ENCODE data around the gene TBC1D22A. TPM values are rescaled to one million over a fixed set of nuclear protein-coding genes. Genes with fewer than 3 reads are reported as not detected.

TBC1D22A gene
- total RNA-seq, 1 experiment from 2014 or later: 20.9 TPM

DNA sequence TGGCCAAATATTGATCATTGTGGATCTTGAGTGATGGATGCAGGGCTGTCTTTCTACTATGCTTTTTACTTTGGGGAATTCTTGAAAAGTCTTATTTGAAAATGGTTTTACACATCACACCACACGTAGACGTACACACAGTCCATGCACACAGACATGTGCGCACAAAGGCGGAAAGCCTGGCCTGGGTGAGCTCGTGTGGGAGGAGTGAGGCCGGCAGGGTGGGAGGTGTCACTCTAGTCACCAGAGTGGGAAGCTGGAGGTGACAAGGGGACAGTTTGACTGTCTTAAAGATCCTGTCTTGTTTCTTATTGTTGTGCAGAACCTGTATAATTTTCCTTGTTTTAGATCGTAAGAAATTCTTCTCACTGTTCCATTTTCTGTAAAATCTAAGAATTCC lies 326.9 kb downstream of the TBC1D22A start:
- Histone ChIP-seq H3K79me2 (ENCODE audit: insufficient read depth, low read length) (no peaks in the 10 kb centered on the region), H3K9me3 (ENCODE audit: control insufficient read depth in 1 of 2, insufficient read depth in 1 of 2, low read depth in 1 of 2, low read length in 2 of 2) (peaks cover 4 to 6% of the 10 kb centered on the region in 2 experiments; a peak in 2 of 4 replicates), H3K4me3 (replicated peaks in 1 of 2; ENCODE audit: low read depth in 1 of 2, low read length in 2 of 2) (no peak overlapping the region), H3K27me3 (ENCODE audit: insufficient read depth, low read length) (no peaks in the 10 kb centered on the region), H3K9ac (ENCODE audit: low read length) (no peak overlapping the region), H3K4me2 (ENCODE audit: low read length) (no peak overlapping the region), H3K4me1 (ENCODE audit: control insufficient read depth in 1 of 2, insufficient read depth in 2 of 2, low read length in 2 of 2) (peaks cover 0 to 2% of the 10 kb centered on the region in 2 experiments; a peak in 1 of 4 replicates), H3K36me3 (ENCODE audit: control insufficient read depth in 1 of 2, insufficient read depth in 2 of 2, low read length in 2 of 2) (no peaks in the 10 kb centered on the region), H3K27ac (ENCODE audit: low read depth, low read length) (no peak overlapping the region), H3K9me2 (ENCODE audit: insufficient read depth) (no peaks in the 10 kb centered on the region), H4K20me1 (ENCODE audit: insufficient read depth) (no peaks in the 10 kb centered on the region), H2AFZ (ENCODE audit: low read depth, low read length, poor library complexity, severe bottlenecking) (no peak overlapping the region)
- ATAC-seq (no peak), DNase-seq (ENCODE audit: low read depth, low spot score) (no peak)
- TF ChIP-seq, protein P1, sequence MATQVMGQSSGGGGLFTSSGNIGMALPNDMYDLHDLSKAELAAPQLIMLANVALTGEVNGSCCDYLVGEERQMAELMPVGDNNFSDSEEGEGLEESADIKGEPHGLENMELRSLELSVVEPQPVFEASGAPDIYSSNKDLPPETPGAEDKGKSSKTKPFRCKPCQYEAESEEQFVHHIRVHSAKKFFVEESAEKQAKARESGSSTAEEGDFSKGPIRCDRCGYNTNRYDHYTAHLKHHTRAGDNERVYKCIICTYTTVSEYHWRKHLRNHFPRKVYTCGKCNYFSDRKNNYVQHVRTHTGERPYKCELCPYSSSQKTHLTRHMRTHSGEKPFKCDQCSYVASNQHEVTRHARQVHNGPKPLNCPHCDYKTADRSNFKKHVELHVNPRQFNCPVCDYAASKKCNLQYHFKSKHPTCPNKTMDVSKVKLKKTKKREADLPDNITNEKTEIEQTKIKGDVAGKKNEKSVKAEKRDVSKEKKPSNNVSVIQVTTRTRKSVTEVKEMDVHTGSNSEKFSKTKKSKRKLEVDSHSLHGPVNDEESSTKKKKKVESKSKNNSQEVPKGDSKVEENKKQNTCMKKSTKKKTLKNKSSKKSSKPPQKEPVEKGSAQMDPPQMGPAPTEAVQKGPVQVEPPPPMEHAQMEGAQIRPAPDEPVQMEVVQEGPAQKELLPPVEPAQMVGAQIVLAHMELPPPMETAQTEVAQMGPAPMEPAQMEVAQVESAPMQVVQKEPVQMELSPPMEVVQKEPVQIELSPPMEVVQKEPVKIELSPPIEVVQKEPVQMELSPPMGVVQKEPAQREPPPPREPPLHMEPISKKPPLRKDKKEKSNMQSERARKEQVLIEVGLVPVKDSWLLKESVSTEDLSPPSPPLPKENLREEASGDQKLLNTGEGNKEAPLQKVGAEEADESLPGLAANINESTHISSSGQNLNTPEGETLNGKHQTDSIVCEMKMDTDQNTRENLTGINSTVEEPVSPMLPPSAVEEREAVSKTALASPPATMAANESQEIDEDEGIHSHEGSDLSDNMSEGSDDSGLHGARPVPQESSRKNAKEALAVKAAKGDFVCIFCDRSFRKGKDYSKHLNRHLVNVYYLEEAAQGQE (IDR thresholded peaks at IDR 0.05; ENCODE audit: low read depth): no peak
- TF ChIP-seq RAD21 (IDR thresholded peaks at IDR 0.05; ENCODE audit: low read depth) (no peak), POLR2AphosphoS5 (IDR thresholded peaks at IDR 0.05; ENCODE audit: low read depth, low read length) (no peak), CBX3 (IDR thresholded peaks at IDR 0.05; ENCODE audit: low read depth) (no peak), CEBPB (IDR thresholded peaks at IDR 0.05; ENCODE audit: low read depth) (no peak), SIN3A (IDR thresholded peaks at IDR 0.05; ENCODE audit: low read depth) (no peak), ZNF274 (IDR thresholded peaks at IDR 0.05; ENCODE audit: low read depth, low read length) (no peak), EGR1 (IDR thresholded peaks at IDR 0.05; ENCODE audit: low read depth) (no peak), SP1 (IDR thresholded peaks at IDR 0.05; ENCODE audit: low read depth) (no peak), ZFX (IDR thresholded peaks at IDR 0.05) (no peak), ELF1 (IDR thresholded peaks at IDR 0.05; ENCODE audit: borderline replicate concordance, low read depth) (no peak), FOSL1 (IDR thresholded peaks at IDR 0.05; ENCODE audit: low read depth) (no peak), EZH2phosphoT487 (IDR thresholded peaks at IDR 0.05; ENCODE audit: borderline replicate concordance) (no peak)
- TF ChIP-seq, protein P2, sequence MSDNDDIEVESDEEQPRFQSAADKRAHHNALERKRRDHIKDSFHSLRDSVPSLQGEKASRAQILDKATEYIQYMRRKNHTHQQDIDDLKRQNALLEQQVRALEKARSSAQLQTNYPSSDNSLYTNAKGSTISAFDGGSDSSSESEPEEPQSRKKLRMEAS (IDR thresholded peaks at IDR 0.05): no peak
- TF ChIP-seq, protein P3, sequence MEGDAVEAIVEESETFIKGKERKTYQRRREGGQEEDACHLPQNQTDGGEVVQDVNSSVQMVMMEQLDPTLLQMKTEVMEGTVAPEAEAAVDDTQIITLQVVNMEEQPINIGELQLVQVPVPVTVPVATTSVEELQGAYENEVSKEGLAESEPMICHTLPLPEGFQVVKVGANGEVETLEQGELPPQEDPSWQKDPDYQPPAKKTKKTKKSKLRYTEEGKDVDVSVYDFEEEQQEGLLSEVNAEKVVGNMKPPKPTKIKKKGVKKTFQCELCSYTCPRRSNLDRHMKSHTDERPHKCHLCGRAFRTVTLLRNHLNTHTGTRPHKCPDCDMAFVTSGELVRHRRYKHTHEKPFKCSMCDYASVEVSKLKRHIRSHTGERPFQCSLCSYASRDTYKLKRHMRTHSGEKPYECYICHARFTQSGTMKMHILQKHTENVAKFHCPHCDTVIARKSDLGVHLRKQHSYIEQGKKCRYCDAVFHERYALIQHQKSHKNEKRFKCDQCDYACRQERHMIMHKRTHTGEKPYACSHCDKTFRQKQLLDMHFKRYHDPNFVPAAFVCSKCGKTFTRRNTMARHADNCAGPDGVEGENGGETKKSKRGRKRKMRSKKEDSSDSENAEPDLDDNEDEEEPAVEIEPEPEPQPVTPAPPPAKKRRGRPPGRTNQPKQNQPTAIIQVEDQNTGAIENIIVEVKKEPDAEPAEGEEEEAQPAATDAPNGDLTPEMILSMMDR (IDR thresholded peaks at IDR 0.05 in 2 of 3, conservative IDR thresholded peaks at IDR 0.05 in 1 of 3; ENCODE audit: borderline replicate concordance in 1 of 3, insufficient read depth in 1 of 3, low read depth in 2 of 3, low read length in 2 of 3): no peak
- TF ChIP-seq, protein P4, sequence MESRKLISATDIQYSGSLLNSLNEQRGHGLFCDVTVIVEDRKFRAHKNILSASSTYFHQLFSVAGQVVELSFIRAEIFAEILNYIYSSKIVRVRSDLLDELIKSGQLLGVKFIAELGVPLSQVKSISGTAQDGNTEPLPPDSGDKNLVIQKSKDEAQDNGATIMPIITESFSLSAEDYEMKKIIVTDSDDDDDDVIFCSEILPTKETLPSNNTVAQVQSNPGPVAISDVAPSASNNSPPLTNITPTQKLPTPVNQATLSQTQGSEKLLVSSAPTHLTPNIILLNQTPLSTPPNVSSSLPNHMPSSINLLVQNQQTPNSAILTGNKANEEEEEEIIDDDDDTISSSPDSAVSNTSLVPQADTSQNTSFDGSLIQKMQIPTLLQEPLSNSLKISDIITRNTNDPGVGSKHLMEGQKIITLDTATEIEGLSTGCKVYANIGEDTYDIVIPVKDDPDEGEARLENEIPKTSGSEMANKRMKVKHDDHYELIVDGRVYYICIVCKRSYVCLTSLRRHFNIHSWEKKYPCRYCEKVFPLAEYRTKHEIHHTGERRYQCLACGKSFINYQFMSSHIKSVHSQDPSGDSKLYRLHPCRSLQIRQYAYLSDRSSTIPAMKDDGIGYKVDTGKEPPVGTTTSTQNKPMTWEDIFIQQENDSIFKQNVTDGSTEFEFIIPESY (IDR thresholded peaks at IDR 0.05; ENCODE audit: extremely low read depth, insufficient replicate concordance, low read length): no peak
- POLR2A ChIA-PET: no interaction called here
- BruUV-seq (replicated peaks): no TSS peak
- CTCF ChIA-PET: no interaction called here
- intact Hi-C loops (cut with micrococcal nuclease): no loop called here
- RAD21 ChIA-PET (ENCODE audit: low non-redundant PET in 1 of 2, low total read pairs in 2 of 2, uncharacterized antibody in 2 of 2, unreplicated experiment in 2 of 2): no interaction called here
